ENCODE results near the gene OSBPL5.

The OSBPL5 gene

DNA sequence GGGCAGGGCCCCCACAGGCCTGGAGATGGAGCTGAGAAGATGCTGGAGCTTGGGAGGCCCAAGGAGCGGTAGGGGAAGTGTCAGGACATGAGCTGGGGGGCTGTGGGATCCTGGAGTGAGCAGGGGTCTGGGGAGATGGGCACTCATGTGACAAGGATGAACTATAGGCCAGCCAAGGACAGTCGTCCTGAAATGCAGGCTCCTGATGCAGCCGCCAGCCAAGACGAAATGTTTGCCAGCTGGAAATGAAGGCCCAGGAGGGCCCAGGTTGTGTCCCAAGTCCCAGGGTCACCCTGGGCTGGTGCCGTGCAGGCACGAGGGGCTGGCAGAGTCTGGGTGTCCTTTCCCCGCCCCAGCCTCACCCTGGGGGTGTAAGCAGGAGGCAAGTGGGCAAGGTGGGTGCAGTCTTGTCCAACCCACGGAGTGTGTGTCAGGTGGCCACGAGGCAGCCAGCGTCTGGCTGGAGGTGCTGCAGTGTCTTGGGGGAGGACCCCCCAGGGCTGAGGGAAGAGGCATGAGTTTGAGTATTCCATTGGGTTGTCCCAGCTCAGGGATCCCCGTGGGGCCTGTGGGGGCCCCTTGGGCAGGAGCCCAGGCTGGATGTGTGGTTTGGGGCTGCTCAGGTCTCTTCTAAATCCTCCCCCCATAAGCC, 32.1 kb upstream of the OSBPL5 start:
- no peak for DNase-seq (ENCODE audit: low spot score)

DNA sequence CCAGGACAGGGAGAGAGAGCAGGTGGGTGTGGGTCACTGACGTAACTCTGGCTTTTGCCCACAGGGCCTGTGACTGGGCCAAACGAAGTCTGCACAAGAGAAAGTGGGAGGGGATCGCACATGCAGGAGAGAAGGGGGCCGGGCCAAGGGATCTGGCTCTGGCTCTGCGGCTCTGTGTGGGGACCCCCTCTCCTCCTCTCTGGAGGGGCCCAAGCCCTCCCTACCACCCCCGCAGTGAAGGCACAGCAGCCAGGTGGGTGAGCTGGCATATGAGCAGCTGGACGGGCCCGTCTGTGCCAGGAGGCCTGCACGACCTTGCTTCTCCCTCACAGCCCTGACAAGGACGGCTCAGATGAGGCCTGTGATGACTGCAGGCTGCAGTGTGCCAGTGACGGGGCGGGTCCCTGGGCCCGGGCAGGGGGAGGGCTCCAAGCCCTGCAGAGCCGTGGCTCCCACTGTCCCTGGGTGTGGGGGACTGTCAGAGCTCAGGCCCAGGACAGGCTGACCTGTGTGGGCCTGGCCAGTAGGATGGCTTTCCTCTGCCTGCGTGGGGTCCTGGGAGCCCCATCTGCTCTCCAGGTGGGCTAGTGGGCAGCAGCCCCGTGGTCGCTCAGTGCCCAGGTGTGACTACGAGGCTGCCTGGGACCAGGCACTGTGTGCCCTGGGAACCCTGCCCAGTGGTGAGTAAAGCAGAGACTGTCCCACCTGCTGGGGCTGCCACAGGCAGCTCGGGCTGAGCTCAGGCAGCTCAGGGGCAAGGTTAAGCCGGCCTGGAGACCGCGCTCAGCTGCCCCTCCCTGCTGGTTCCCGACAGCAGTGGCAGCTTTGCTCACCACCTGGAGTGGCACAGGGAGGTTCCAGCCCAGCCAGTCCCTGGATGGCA, 31.3 kb upstream of the OSBPL5 start:
- DNase-seq (ENCODE audit: low spot score) = no peak

DNA sequence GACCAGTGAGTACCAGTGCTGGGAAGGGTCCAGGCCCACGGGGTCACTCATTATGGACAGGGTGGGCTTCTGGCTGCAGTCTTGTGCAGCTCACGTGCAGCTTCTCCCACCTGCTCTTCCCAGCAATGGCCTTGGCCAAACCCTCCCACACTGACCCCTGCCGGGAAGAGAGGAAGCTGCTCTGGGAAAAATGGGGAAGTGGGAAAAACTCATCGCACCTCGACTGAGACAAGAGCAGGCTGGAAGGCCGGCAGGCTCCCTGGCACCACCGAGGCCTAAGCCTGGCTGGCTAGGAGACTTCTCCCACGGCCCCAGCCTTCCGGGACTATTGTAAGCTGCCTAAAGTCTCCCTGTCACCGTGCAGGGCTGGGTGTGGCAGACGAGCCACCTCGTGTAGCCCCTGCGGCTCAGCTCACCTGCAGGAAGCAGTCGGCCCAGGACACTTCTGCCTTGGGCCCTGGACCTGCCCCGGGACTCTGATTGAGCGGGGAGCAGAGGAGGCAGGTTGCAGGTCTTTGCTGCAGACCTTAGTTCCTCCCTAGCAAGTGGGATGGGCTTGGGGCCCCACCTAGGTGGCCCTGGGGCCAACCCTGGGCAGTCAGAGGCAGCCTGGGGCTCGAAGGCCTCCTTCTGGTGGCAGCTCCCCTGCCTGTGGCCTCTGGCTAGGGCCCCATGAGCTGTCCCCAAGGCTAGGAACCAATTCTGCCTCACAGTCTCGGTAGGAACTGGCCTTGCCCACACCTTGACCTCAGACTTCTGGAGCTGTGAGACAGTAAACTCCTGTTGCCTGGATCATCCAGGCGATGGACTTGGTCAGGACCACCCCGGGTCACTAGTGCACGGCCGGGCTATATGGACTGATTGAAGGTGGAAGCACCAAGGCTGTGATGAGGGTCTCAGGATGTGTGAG, 30.4 kb upstream of the OSBPL5 start:
- peak; percentile 64 for DNase-seq (ENCODE audit: low spot score)

DNA sequence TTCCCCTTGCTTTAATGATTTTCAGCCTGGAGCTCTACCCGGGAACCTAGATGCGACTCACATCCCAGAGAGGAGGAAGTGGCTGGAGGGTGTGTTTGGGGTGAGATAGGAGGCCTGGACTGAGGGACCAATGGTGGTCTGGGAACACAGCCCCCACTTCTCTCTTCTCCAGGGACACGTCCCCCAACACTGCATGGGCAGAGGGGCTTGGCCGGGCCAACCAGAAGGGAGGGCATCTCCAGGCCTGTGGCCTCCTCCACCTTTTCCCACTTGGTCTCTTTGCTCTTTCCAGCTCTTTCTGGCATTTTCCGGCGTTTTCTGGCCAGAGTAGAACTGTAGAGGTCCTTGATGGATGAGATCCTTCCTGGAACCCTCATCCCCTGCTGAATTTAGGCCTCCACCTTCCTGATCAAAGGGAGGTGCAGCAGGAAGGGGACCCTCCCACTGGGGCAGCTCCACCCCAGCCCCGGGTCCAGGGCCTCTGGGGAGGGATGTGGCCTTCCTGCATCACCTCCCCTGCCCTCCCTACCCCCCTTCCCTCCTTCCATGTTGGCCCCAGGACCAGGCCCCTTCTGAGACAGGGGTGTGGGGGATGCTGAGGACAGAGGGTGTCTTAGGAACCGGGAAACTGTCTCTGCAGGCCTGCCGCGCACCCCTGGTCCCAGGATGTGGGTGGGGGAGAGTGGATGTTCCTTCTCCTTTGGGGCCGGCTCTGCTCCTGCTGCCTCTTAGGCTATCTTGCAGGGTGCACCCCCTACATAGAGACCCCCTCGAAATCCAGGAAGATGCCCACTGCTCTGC, 29.1 kb upstream of the OSBPL5 start:
- no peak for DNase-seq (ENCODE audit: low spot score)

DNA sequence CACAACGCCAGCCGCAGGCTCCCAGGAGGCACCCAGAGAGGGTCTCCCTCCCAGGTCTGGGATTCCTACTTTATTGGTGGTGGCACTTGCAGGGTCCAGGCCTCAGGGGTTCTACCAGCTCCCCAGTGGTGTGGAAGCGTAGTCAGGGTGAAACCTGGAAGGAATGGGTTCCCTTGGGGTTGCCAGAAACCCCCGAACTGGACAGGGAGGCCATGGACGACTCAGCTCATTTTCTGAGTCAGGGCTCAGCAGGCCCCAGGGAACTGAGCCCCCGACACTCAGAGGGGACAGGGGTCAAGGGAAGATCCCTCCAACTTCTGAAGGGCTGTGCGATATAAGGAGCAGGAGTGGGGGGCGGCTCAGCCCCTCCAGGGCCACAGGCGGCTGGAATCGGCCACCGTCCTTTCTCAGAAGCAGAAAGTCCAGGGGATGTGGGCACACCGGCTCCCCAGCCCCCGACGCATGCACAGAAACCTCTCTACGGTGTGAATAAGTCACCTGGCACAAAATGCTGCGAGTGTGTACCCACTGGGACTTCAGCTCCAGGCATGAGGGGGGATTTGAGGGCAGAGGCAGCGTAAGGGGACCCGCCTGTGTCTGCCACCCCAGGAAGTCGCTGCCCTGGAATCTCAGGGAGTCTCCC, 28.4 kb upstream of the OSBPL5 start:
- no peak for DNase-seq (ENCODE audit: low spot score)

DNA sequence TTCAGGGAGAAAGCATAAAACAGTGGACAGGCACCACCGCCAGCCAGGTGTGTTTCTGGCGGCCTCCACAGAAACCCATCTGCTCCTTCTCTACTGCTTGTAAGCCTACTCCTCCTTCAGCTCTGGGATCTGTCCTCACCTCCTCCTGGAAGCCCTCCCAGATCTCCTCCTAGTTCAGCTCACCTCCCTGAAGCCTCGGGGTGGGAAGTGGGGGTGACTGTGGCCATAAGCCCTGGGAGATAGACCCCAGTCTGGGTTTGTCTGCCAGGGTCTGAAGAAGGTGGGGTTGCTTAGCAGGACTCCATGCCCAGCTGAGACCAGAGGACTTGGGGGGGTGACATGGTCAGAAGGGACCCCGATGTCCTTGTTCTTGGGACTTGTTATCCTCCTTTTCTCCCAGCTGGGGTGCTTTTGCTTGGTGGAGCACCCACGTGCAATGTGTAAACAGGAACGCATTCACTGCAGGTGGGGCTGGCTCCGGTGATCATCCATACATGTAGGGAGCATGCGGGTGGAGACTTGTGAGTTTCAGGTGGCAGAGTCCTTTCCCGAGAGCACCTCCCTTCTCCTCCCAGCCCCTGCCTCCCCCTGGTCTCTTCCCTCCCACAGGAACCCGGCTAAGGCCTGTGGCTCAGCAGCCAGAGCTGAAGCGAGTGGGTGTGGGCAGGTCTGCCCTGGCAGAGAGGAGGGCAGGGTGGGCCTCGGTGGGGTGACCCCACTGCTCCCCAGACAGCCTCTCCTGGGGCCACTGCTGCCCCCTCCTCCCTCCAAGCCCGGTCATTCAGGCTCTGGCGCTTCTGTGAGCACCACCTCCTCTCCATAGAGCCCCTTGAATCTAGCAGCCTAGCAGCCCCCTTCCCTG, 27.6 kb upstream of the OSBPL5 start:
- no peak for DNase-seq (ENCODE audit: low spot score)

DNA sequence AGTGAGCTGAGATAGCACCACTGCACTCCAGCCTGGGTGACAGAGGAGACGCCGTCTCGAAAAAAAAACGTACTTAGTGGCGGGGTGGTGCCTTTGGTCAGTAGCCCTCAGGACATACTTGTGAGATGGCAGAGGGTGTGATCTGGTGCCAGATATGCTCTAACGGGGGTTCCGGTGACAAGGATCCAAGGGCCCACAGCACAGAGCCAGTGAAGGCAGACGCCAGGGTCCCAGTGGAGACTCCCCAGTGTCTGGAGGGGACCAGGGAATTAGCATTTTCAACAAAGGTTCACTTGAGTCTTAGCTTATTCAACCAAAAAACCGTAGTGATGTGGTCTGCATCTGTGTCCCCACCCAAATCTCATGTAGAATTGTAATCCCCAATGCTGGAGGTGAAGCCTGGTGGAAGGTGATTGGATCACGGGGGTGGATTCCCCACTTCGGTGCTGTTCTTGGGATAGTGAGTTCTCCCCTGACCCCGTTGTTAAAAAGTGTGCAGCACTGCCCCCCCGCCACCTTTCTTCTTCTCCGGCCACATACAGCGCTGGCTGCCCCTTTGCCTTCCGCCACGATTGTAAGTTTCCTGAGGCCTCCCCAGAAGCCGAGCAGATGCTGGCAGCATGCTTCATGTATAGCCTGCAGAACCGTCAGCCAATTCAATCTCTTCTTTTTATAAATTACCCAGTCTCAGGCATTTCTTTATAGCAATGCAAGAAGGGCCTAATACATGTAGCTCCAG, 26.6 kb upstream of the OSBPL5 start:
- no peak for DNase-seq (ENCODE audit: low spot score)

DNA sequence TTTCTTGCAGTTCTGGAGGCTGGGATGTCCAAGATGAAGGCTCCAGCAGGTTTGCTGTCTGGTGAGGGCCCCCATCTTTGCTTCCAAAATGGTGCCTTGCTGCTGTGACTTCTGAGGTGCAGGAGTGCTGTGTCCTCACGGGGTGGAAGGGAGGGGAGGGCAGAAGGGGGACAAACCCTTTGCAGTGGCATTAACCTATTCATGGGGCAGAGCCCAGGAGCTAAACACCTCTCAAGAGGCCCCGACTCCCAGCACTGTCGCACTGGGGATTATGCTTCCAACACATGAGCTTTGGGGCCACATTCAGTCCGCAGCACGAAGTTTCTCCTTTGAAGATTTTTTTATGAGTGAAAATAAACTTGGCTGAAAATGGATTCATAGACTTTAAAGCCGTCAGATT, 25.5 kb upstream of the OSBPL5 start:
- DNase-seq (ENCODE audit: low spot score) = no peak

DNA sequence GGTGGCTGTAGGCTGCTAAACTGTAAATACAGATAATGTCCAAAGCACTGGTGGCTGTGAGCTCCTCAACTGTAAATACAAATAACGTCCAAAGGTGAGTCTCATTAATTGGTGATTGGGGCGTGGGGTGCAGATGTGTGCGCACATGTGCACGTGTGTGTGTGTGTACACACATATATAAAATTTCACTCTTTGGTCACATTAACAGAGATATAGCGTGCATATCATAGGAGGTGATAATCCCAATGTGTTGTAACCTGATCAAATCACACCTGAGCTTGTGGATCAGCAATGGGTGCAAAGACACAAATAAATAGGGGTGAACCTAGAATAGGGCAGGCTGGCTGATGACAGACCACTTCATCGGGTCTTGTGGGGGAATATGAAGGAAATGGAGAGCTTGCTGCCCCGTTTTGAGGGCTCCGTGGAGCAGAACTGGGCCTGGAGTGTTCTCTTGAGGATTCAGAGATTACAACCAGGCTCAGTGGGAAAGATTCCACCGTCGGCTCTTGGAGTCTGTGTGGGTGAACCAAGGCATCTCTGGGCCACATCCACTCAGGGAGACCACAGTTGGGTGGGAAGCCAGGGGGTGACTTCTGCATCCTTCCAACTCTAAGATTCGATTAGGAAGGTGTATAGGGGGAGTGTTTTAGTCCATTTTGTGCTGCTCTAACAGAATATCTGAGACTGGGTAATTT, 24.9 kb upstream of the OSBPL5 start:
- no peak for DNase-seq (ENCODE audit: low spot score)

DNA sequence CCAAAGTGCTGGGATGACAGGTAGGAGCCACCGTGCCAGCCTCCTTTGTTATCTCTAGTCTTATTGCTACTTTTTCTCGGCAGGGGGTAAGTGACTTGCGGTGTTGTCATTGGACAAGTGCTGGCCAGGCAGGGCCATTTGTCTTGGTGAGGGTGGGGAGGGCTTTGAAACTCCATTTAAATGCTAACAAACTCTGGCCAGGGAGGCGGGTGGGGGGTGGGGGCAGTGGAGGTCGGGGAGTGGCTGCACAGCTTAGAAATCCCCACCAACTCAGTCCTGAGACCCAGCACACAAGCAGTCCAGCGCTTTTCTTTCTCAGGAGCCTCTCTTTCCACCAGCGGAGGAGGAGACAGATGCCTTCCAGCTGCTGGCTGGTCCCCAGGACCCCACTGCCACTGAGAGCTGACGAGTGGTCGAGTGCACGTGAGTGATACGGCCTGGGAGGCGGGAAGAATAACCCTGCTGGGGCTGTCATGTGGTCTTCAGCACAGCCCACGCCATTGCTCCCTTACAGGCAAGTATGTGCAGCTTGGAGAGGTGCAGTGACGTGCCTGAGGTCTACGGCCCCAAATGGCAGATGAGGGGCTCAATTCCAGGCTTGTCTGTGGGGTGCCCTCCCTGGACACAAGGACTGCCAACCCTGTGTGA, 24.2 kb upstream of the OSBPL5 start:
- DNase-seq (ENCODE audit: low spot score) = no peak

DNA sequence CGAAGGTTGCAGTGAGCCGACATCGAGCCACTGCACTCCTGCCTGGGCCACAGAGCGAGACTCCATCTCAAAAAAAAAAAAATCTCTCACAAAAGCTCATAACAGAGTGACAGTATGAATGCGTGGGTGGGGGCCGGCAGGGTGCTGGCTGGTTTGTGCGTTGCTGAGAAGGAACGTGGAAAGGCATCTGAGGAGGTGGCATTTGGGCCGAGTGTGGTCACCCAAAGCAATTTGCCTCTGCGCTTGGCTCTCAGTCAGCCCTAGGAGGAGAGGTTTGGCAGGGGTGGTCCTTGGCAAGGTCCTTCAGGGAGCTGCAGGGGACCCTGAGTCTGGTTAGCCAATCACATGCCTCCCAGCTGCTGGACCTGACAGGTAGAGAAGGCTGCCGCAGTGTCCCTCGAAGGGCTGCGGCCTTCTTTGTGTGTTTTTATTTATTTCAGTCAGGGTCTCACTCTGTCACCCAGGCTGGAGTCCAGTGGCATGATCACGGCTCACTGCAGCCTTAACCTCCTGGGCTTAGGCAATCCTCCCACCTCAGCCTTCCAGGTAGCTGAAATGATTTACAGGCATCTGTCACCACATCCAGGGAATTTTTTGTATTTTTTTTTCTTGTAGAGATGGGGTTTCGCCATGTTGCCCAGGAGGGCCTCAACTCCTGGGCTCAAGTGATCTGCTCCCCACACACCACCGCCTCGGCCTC, 23.5 kb upstream of the OSBPL5 start:
- no peak for DNase-seq (ENCODE audit: low spot score)

DNA sequence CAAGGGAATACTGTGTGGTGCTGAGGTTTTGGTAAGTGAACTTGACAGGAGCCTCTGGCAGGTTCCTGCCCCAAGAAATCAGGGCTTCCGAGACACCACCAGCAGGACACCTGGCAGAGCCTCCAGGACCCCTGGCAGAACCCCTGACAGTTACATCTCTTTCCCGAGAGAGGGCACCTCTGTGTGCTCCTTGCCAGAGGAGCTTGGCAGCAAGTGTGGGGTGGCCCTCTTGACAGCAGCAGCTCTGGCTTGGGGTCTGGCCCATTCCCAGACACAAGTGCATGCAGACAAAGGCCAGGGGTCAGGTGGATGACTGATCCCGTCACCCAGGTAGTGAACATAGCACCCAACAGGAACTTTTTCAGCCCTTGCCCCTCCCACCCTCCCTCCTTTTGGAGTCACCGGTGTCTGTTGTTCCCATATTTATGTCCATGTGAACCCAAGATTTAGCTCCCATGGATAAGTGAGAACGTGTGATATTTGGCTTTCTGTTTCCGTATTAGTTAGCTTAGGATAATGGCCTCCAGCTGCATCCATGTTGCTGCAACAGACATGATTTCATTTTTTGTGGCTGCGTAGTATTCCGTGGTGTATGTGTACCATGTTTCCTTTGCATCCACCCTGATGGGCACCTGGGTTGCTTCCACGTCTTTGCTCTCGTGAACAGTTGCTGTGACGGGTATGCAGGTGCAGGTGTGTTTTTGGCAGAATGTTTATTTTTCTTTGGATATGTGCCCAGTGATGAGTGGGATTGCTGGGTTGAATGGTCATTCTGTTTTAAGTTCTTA, 21.2 kb upstream of the OSBPL5 start:
- no peak for DNase-seq (ENCODE audit: low spot score)

DNA sequence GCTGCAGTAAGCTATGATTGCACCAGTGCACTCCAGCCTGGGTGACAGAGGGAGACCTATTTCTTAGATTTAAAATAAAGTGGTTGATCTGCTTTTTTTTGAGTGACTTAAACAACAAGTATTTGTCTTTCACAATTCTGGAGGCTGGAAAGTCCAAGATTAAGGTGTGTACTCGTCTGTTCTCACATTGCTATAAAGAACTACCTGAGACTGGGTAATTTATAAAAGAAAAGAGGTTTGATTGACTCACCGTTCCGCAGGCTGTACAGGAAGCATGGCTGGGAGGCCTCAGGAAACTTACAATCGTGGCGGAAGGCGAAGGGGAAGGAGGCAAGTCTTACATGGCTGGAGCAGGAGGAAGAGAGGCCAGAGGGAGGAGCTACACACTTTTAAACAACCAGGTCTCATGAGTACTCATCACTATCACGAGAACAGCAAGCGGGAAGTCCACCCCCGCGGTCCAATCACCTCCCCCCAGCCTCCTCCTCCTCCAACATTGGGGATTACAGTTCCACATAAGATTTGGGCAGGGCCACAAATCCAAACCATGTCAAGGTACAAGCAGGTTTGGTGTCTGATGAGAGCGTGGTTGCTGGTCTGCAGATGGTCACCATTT, 19.7 kb upstream of the OSBPL5 start:
- no peak for DNase-seq (ENCODE audit: low spot score)

DNA sequence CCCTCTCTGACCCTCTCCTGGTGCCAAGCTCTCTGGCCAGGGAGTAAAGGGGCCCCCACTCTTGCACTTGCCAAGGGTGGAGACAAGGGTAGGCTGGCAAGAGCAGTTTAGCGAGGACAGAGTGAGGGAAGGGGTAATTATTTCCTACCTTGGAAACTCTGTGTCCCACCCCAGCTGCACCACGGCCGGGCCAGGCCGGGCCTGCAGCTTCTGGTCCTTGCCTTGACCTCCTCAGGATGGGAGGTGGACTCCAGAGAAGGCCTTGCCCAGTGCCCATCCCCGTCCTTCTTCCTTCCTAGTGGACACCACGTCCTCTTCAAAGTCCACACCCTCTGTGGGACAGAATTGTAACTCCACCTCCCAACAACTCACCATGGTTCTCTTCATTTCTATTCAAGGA, 18.4 kb upstream of the OSBPL5 start:
- DNase-seq (ENCODE audit: low spot score) = no peak

DNA sequence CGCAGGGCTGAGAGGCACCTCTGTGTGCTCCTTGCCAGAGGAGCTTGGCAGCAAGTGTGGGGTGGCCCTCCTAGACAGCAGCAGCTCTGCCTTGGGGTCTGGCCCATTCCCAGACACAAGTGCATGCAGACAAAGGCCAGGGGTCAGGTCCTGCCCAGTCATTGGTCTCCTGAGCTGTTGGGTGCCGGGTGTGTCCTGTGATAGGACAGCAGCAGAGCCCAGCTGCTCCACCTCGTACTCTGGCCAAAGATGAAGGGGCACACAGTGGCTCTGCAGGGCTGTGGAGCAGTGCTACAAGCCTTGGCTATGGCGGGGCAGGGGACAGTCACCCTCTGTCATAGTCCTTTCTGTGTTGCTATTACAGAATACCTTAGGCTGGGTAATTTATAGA, 17.3 kb upstream of the OSBPL5 start:
- no peak for DNase-seq (ENCODE audit: low spot score)

DNA sequence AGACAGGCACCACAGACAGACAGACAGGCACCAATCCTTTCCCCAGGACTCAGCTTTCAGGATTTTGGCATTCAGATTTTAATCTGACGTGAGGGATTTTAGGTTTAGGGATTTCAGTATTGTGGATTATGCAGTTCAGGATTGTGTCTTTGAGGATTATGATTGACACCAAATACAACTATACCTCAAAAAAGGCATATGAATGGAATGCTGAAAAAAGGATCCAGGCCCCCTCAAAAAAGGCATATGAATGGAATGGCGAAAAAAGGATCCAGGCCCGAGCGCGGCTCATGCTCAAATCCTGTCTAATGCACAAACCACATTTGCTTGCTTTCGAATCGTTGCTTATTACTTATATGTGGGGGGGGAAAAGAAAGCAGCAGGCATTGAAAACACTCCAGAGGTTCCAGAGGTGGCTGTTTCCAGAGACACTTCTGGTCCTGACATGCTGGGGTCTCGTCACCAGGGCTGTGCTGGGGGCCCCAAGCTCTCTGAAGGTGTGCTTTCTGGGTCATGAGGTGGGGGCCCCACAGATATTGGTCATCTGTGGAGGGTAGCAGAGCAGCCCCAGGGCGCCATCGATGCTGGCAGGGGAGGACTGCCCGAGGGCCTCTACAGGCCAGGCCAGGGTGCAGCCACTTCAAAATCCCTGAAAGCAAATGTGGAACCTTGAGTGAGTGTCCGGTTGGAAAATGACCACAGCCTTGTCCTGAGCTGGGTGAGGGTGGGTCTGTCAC, 16.8 kb upstream of the OSBPL5 start:
- DNase-seq (ENCODE audit: low spot score) = no peak
